Coronary artery (tissue), 2 donors: ENCODE measurements around the gene SNRNP25.

Experiments used
- DNase-seq: peaks from one replicate; pipeline ENCODE4 v3.0.0-alpha.2; 2017; ENCODE audit warnings: low spot score
- H3K27ac ChIP-seq, 2 donors: fragments of 200-600 bp; sonication (generic); one replicate each; pipeline ENCODE4 v1.5.1; 2016 to 2019
- H3K4me3 ChIP-seq: fragments of 200-600 bp; sonication (generic); 2 replicates; pipeline ENCODE4 v1.5.1; 2016; ENCODE audit warnings: mild to moderate bottlenecking, moderate library complexity
- CTCF ChIP-seq: fragments of 200-600 bp; sonication (generic); IDR thresholded peaks from one replicate; pipeline ENCODE4 v1.5.1; 2019; ENCODE audit warnings: antibody characterized with exemption

Gene SNRNP25

GRCh38 chr16:91484-91883 is 37.9 kb downstream of the SNRNP25 start:
- Histone ChIP-seq H3K4me3 (no peak overlapping the region), H3K27ac (peak overlapping the region; percentile 47 to 78)
- DNase-seq = no peak
- TF ChIP-seq CTCF = no peak

- Histone ChIP-seq H3K4me3 (no peak overlapping the region), H3K27ac (peak overlapping the region in 1 of 2 donors; percentile 78)
- no peak for DNase-seq
- TF ChIP-seq CTCF = no peak
These were observed 39.1 kb downstream of the SNRNP25 start for GRCh38 chr16:92431-93339.

GRCh38 chr16:94918-95265 is 41.3 kb downstream of the SNRNP25 start:
- no peak overlapping the region for H3K4me3 ChIP-seq
- DNase-seq = no peak
- H3K27ac ChIP-seq = no peak overlapping the region
- no peak for TF ChIP-seq CTCF

- Histone ChIP-seq H3K27ac (no peak overlapping the region), H3K4me3 (no peak overlapping the region)
- peak; percentile 96 for TF ChIP-seq CTCF
- DNase-seq = peak; percentile 94
These were observed 43.3 kb downstream of the SNRNP25 start for GRCh38 chr16:96935-97381.

- DNase-seq = no peak
These were observed 44.2 kb downstream of the SNRNP25 start for GRCh38 chr16:97822-98221.

GRCh38 chr16:100989-101388 is 47.4 kb downstream of the SNRNP25 start:
- no peak for TF ChIP-seq CTCF
- H3K4me3 ChIP-seq = peak overlapping the region; percentile 37
- DNase-seq = no peak
- H3K27ac ChIP-seq = peak overlapping the region; percentile 88 to 90

More at GRCh38 chr16:97822-98221, 44.2 kb downstream of the SNRNP25 start:
- no peak for TF ChIP-seq CTCF
- H3K27ac ChIP-seq = peak overlapping the region in 1 of 2 donors; percentile 49
- no peak overlapping the region for H3K4me3 ChIP-seq

- peak; percentile 78 for DNase-seq
- TF ChIP-seq CTCF = no peak
- H3K4me3 ChIP-seq = peak overlapping the region; percentile 37
- peak overlapping the region; percentile 88 to 90 for H3K27ac ChIP-seq
These were observed 48.0 kb downstream of the SNRNP25 start for GRCh38 chr16:101586-101985.
